DND-41 (cell line): ENCODE measurements around the gene TOMT.

Experiments
- ATAC-seq: fragments of 200-7000 bp; cut with Tn5 transposase; 3 replicates; pipeline ENCODE4 v1.9.1; 2021; ENCODE audit warnings: low read depth; ENCODE audit not compliant: insufficient read depth
- DNase-seq: peaks from one replicate; pipeline ENCODE4 v3.0.0-alpha.2; 2020
- H2AFZ ChIP-seq: 2 replicates; pipeline ENCODE4 v1.6.0; 2012; ENCODE audit warnings: low read depth, low read length
- H3K27ac ChIP-seq: 2 replicates; pipeline ENCODE4 v1.5.1; 2012; ENCODE audit warnings: low read length, inconsistent platforms
- H3K27me3 ChIP-seq: fragments of 200-600 bp; sonication (generic); 2 replicates; pipeline ENCODE4 v1.6.0; 2012; ENCODE audit warnings: low read length, mild to moderate bottlenecking, inconsistent platforms; ENCODE audit not compliant: insufficient read depth, poor library complexity
- H3K36me3 ChIP-seq: 2 replicates; pipeline ENCODE4 v1.5.1; 2012; ENCODE audit warnings: low read length, inconsistent platforms; ENCODE audit not compliant: insufficient read depth
- H3K4me1 ChIP-seq: 2 replicates; pipeline ENCODE4 v1.5.1; 2012; ENCODE audit warnings: mild to moderate bottlenecking, low read length; ENCODE audit not compliant: insufficient read depth
- H3K4me2 ChIP-seq: 2 replicates; pipeline ENCODE4 v1.6.0; 2012; ENCODE audit warnings: mild to moderate bottlenecking, moderate library complexity, low read length, inconsistent platforms; ENCODE audit not compliant: insufficient read depth
- H3K4me3 ChIP-seq, 2 experiments: fragments of 200-600 bp in 1 of 2; shearing (Covaris generic) in 1 of 2; 2 replicates each; pipeline ENCODE4 v1.5.1; 2012 to 2016; ENCODE audit warnings: inconsistent platforms in 2 of 2, low read length in 2 of 2, mild to moderate bottlenecking in 2 of 2, low read depth in 1 of 2, moderate library complexity in 1 of 2
- H3K79me2 ChIP-seq: 2 replicates; pipeline ENCODE4 v1.6.0; 2012; ENCODE audit warnings: low read length, inconsistent platforms; ENCODE audit not compliant: insufficient read depth
- H3K9ac ChIP-seq: 2 replicates; pipeline ENCODE4 v1.6.0; 2012; ENCODE audit warnings: low read depth, mild to moderate bottlenecking, inconsistent platforms, low read length, moderate library complexity
- H3K9me3 ChIP-seq: 2 replicates; pipeline ENCODE4 v1.5.1; 2012; ENCODE audit warnings: low read length, moderate library complexity, mild to moderate bottlenecking, inconsistent platforms; ENCODE audit not compliant: insufficient read depth, severe bottlenecking
- H4K20me1 ChIP-seq: 2 replicates; pipeline ENCODE4 v1.6.0; 2012; ENCODE audit warnings: low read length; ENCODE audit not compliant: insufficient read depth
- CTCF ChIP-seq: IDR thresholded peaks from 2 replicates; pipeline ENCODE4 v1.5.1; 2012; ENCODE audit warnings: borderline replicate concordance, low read length, moderate library complexity, mild to moderate bottlenecking; ENCODE audit not compliant: poor library complexity, severe bottlenecking; ENCODE audit errors: extremely low read depth
- EZH2 ChIP-seq: IDR thresholded peaks from 3 replicates; pipeline ENCODE4 v1.6.1; 2012; ENCODE audit warnings: borderline replicate concordance, low read depth, mild to moderate bottlenecking, moderate library complexity, low read length, inconsistent platforms; ENCODE audit not compliant: severe bottlenecking

The TOMT gene

GRCh38 chr11:72105888-72106287 is at the start of gene TOMT:
TOMT (plus strand) TSS chr11:72105924; CDS start chr11:72105952, 28 bp downstream.
- H3K4me3 ChIP-seq = no peak within 1 kb of the TSS
- H3K79me2 ChIP-seq = peaks cover 26% of the 10 kb centered on the region
- no peaks in the 10 kb centered on the region for H4K20me1 ChIP-seq
- no peak within 1 kb of the TSS for H2AFZ ChIP-seq
- H3K27me3 ChIP-seq = no peaks in the 10 kb centered on the region
- H3K27ac ChIP-seq = no peak within 1 kb of the TSS
- peaks cover 42% of the 10 kb centered on the region for H3K36me3 ChIP-seq
- H3K4me1 ChIP-seq = peaks cover 33% of the 10 kb centered on the region
- no peaks in the 10 kb centered on the region for H3K9me3 ChIP-seq
- no peak for ATAC-seq
- DNase-seq = no peak
- TF ChIP-seq CTCF = no peak
- no peak for TF ChIP-seq EZH2
- no peak within 1 kb of the TSS for H3K9ac ChIP-seq
- no peak within 1 kb of the TSS for H3K4me2 ChIP-seq

GRCh38 chr11:72058416-72059034 is 47.2 kb upstream of the TOMT start:
- ATAC-seq (no peak), DNase-seq (no peak)
- Histone ChIP-seq H2AFZ (no peak overlapping the region), H3K27me3 (no peaks in the 10 kb centered on the region), H3K4me2 (no peak overlapping the region), H3K4me1 (no peaks in the 10 kb centered on the region), H3K9ac (no peak overlapping the region), H3K27ac (no peak overlapping the region), H3K79me2 (peaks cover 94% of the 10 kb centered on the region), H3K36me3 (peaks cover 51% of the 10 kb centered on the region), H3K4me3 (no peak overlapping the region), H3K9me3 (no peaks in the 10 kb centered on the region), H4K20me1 (peaks cover 23% of the 10 kb centered on the region; the same call in 1 of the 2 replicates)
- TF ChIP-seq CTCF = no peak
- TF ChIP-seq EZH2 = no peak

GRCh38 chr11:72061739-72062396 is 43.9 kb upstream of the TOMT start:
- H4K20me1 ChIP-seq = peaks cover 26% of the 10 kb centered on the region; the same call in 1 of the 2 replicates
- ATAC-seq (no peak), DNase-seq (no peak)
- no peak overlapping the region for H3K4me3 ChIP-seq
- no peak overlapping the region for H3K4me2 ChIP-seq
- no peaks in the 10 kb centered on the region for H3K4me1 ChIP-seq
- no peak overlapping the region for H3K27ac ChIP-seq
- peaks cover 89% of the 10 kb centered on the region for H3K79me2 ChIP-seq
- H3K36me3 ChIP-seq = peaks cover 49% of the 10 kb centered on the region
- no peaks in the 10 kb centered on the region for H3K27me3 ChIP-seq
- no peaks in the 10 kb centered on the region for H3K9me3 ChIP-seq
- no peak for TF ChIP-seq EZH2
- no peak for TF ChIP-seq CTCF
- no peak overlapping the region for H3K9ac ChIP-seq
- H2AFZ ChIP-seq = no peak overlapping the region
